Cerebellar nuclear complex (tissue), 1 donor: ENCODE measurements around the gene GOLGA6L22.
"Not testable (repeated sequence)": the region's sequence is repeated elsewhere in the genome, so short reads cannot be mapped to it uniquely, and the experiment has no call there.

Experiments used
- DNase-seq, 2 experiments: peaks; one replicate each; lab custom pipeline; 2025; lab: John Stamatoyannopoulos, UW

The GOLGA6L22 gene, protein sequence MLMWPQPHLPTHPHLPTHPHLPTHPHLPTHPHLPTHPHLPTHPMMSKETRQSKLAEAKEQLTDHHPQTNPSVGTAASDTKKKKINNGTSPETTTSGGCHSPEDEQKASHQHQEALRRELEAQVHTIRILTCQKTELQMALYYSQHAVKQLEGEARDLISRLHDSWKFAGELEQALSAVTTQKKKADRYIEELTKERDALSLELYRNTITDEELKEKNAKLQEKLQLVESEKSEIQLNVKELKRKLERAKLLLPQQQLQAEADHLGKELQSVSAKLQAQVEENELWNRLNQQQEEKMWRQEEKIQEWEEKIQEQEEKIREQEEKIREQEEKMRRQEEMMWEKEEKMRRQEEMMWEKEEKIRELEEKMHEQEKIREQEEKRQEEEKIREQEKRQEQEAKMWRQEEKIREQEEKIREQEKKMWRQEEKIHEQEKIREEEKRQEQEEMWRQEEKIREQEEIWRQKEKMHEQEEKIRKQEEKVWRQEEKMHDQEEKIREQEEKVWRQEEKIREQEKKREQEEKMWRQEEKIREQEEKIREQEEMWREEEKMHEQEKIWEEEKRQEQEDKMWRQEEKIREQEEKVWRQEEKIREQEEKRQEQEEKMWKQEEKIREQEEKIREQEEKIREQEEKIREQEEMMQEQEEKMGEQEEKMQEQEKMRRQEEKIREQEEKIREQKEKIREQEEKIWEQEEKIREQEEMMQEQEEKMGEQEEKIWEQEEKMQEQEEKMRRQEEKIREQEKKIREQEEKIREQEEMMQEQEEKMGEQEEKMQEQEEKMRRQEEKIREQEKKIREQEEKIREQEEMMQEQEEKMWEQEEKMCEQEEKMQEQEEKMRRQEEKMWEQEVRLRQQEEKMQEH

GRCh38 chr15:22458603-22459002 lies at the start of gene GOLGA6L22:
Gene GOLGA6L22, plus strand, starts transcription at chr15:22458903. Its CDS starts 91 bp downstream, at chr15:22458994.
- DNase-seq = not testable (repeated sequence)

DNA sequence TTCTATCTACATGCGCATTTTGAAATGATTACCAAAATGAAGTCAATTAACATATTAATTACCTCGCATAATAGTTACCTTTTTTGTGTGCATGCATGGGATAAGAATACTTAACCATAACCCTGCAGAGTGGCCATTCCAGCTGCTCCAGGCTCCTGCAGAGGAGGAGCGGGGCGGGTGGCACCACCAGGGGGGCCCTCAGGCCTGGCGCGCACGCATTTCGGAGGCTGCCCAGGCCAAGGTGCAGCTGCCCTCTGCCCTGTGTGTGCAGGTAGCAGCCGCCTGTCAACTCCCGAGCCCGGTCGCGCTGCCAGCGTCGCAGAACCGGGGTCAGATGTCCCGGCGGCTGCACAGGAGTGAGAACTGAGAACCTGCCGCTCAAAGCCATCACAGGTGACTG lies 41.4 kb upstream of the GOLGA6L22 start:
- DNase-seq = not testable (repeated sequence)

- not testable (repeated sequence) for DNase-seq
Observed at GRCh38 chr15:22417795-22418194, 40.9 kb upstream of the GOLGA6L22 start.

- not testable (repeated sequence) for DNase-seq
Observed at GRCh38 chr15:22418212-22418611, 40.5 kb upstream of the GOLGA6L22 start.

DNA sequence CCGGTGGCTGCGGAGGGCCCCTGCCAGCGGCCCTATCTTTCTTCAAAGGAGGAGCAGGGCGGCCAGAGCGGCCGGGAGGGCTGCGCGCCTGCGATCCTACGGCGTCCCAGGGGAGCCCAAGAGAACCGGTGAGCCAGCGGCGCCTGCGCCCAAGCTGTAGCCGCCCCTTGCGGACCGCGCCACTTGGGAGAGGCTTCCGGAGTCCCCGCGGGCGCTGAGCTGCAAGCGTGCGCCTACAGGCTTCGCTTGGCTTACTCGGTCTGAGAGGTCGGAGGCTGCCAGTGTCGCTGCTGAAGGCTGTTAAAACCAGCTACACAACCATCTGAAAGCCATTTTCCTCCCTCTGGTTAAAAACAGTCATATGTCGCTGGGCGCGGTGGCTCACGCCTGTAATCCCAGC lies 40.0 kb upstream of the GOLGA6L22 start:
- DNase-seq = not testable (repeated sequence)

DNA sequence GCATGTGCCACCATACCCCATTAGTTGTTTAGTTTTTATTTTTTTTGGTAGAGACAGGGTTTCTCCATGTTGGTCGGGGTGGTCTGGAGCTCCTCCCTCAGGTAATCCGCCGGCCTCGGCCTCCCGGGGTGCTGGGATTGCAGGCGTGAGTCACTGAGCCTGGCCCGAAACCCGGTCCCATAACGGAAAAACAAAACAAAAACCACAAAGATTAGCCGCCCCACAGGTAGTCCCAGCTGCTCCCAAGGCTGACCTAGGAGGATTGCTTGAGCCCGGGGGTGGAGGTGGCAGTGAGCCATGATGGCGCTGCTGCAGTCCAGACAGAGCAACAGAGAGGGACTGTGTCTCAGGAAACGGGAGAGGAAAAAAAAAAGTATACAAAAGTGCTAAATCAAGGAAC lies 38.4 kb upstream of the GOLGA6L22 start:
- not testable (repeated sequence) for DNase-seq

GRCh38 chr15:22429426-22429825 lies 29.3 kb upstream of the GOLGA6L22 start:
- not testable (repeated sequence) for DNase-seq

GRCh38 chr15:22431687-22432086 lies 27.0 kb upstream of the GOLGA6L22 start:
- not testable (repeated sequence) for DNase-seq

GRCh38 chr15:22494490-22495113 lies 35.9 kb downstream of the GOLGA6L22 start:
- DNase-seq = not testable (repeated sequence)

- not testable (repeated sequence) for DNase-seq
Observed at GRCh38 chr15:22497200-22497599, 38.5 kb downstream of the GOLGA6L22 start.

DNA sequence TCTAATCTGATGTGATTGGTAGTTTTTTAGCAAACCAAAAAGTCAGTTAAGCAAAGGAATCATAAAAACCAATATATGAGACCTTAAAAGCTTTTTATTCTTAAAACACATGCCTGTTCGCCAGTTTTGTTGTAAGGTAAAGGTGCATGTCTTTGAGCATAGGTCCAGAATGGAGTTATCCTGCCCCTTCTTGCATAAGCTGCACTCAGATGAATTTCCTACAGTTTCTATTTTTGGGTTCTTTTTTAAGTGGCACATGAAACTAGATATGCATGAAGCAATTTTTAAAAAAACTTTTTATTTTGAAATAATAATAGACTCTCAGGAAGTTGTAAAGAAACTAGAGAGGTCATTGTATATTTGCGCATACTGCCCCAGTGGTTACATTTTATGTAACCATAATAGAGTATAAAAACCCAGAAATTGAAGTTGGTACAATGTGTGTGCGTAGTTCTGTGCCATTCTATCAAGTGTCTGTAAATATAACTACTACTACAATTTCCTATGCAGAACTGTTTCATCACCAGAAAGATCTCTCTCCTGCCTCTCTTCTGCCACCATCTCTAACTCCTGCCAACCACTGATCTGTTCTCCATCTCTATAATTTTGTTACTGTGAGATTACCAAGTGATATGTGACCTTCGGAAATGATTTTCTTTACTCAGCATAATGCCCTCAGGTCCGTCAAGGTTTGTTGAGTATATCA lies 39.7 kb downstream of the GOLGA6L22 start:
- not testable (repeated sequence) for DNase-seq

DNA sequence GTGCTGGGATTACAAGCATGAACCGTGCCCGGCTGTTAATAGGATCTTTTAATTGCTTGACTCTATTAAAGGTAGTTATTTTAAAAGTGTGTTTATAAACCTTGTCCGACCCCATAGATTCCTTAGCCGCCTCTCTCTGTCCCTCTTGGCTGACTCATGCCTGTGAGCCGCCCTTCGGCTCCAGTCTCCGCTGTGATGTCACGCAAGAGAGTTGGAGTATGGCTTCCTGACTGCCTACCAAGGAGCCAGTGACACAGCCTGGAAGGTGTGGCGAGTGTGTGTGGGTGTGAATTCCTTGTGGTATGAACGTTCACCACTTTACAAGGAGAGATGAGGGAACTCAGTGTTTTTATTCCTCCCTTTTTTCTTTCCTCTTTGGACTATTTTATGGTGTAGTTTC lies 43.6 kb downstream of the GOLGA6L22 start:
- DNase-seq = not testable (repeated sequence)

DNA sequence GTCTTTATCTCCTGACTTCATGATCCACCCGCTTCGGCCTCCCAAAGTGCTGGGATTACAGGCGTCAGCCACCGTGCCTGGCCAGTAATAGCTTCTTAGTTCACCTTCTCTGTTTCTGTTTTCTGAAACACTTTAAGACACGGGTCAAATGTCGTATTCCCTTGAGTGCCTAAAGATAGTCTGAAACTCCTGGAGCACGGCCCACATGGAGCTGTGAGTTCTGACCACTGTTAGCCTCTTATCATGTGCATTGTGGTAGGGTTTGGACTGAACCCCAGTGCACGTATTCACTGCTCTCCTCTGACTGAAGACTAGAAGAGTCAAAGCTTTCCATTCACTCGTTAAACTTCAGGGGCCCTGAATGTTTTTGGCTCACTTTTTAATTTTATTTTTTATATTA lies 48.3 kb downstream of the GOLGA6L22 start:
- DNase-seq = not testable (repeated sequence)

GRCh38 chr15:22516140-22516539 lies 57.4 kb downstream of the GOLGA6L22 start:
- DNase-seq = not testable (repeated sequence)
